Stomach smooth muscle (tissue), 2 donors: ENCODE data around the gene CNBD2.

Experiments used
- H3K27ac ChIP-seq: one replicate; pipeline ENCODE4 v1.7.0; 2013; ENCODE audit warnings: mild to moderate bottlenecking, low read length, inconsistent platforms
- H3K27me3 ChIP-seq, 2 donors: one replicate each; pipeline ENCODE4 v1.7.0; 2013; ENCODE audit warnings: low read length in 2 of 2; ENCODE audit not compliant: insufficient read depth in 2 of 2, control insufficient read depth in 1 of 2
- H3K36me3 ChIP-seq, 2 donors: one replicate each; pipeline ENCODE4 v1.7.0; 2013; ENCODE audit warnings: low read length in 2 of 2; ENCODE audit not compliant: control insufficient read depth in 2 of 2, insufficient read depth in 2 of 2
- H3K4me1 ChIP-seq: one replicate; pipeline ENCODE4 v1.7.0; 2013; ENCODE audit warnings: low read length; ENCODE audit not compliant: control insufficient read depth, insufficient read depth
- H3K4me3 ChIP-seq, 2 donors: one replicate each; pipeline ENCODE4 v1.7.0; 2013; ENCODE audit warnings: low read length in 2 of 2
- H3K9ac ChIP-seq, 2 donors: one replicate each; pipeline ENCODE4 v1.7.0; 2013; ENCODE audit warnings: low read length in 2 of 2, mild to moderate bottlenecking in 1 of 2
- H3K9me3 ChIP-seq, 2 donors: one replicate each; pipeline ENCODE4 v1.7.0; 2013; ENCODE audit warnings: low read length in 2 of 2; ENCODE audit not compliant: control insufficient read depth in 2 of 2
- donor health status: healthy.
- donor health status: Pancreatic carcinoma.

CNBD2 gene

GRCh38 chr20:35974256-35974655 lies 5.9 kb downstream of the CNBD2 start:
- peaks cover 0 to 4% of the 10 kb centered on the region in 2 donors for H3K9me3 ChIP-seq
- no peak overlapping the region for H3K4me3 ChIP-seq
- no peaks in the 10 kb centered on the region for H3K4me1 ChIP-seq
- no peaks in the 10 kb centered on the region for H3K36me3 ChIP-seq
- no peaks in the 10 kb centered on the region for H3K27me3 ChIP-seq
- H3K9ac ChIP-seq, result no peak overlapping the region
- no peak overlapping the region for H3K27ac ChIP-seq

GRCh38 chr20:35975576-35976373 lies 7.4 kb downstream of the CNBD2 start:
- H3K9me3 ChIP-seq, result peaks cover 0 to 4% of the 10 kb centered on the region in 2 donors
- H3K4me3 ChIP-seq, result no peak overlapping the region
- H3K4me1 ChIP-seq, result no peaks in the 10 kb centered on the region
- no peaks in the 10 kb centered on the region for H3K27me3 ChIP-seq
- H3K36me3 ChIP-seq, result no peaks in the 10 kb centered on the region
- no peak overlapping the region for H3K27ac ChIP-seq
- H3K9ac ChIP-seq, result no peak overlapping the region

GRCh38 chr20:35978041-35978513 lies 9.7 kb downstream of the CNBD2 start:
- H3K36me3 ChIP-seq, result no peaks in the 10 kb centered on the region
- H3K27me3 ChIP-seq, result no peaks in the 10 kb centered on the region
- H3K9ac ChIP-seq, result no peak overlapping the region
- H3K4me1 ChIP-seq, result no peaks in the 10 kb centered on the region
- no peaks in the 10 kb centered on the region for H3K9me3 ChIP-seq
- H3K27ac ChIP-seq, result no peak overlapping the region
- no peak overlapping the region for H3K4me3 ChIP-seq

- H3K27ac ChIP-seq, result no peak overlapping the region
- no peaks in the 10 kb centered on the region for H3K36me3 ChIP-seq
- H3K4me1 ChIP-seq, result no peaks in the 10 kb centered on the region
- H3K4me3 ChIP-seq, result no peak overlapping the region
- H3K9ac ChIP-seq, result no peak overlapping the region
- H3K27me3 ChIP-seq, result no peaks in the 10 kb centered on the region
- H3K9me3 ChIP-seq, result no peaks in the 10 kb centered on the region
Measured at GRCh38 chr20:35979544-35979943, 11.2 kb downstream of the CNBD2 start.

DNA sequence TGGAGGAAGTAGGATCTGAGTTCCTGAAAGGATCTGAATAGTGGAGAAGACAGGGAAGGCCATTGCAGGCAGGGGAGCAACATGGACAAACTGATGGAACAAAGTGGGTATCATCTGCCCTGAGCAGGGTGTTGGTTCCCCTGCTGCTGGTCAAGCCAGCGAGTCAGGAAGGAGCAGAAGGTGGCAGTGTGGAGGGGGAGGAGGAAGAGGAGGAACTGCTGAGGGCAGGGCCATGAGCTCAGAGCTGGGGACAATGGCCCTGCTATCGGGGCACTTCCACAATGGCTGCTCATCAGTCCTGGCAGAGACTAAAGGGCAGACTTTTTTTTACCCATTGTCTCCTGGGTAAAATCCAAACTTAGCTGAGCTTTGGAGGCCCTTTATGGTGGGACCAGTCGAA lies 13.6 kb downstream of the CNBD2 start:
- no peaks in the 10 kb centered on the region for H3K36me3 ChIP-seq
- H3K9ac ChIP-seq, result no peak overlapping the region
- no peak overlapping the region for H3K27ac ChIP-seq
- no peaks in the 10 kb centered on the region for H3K4me1 ChIP-seq
- no peak overlapping the region for H3K4me3 ChIP-seq
- H3K27me3 ChIP-seq, result no peaks in the 10 kb centered on the region
- H3K9me3 ChIP-seq, result no peaks in the 10 kb centered on the region

DNA sequence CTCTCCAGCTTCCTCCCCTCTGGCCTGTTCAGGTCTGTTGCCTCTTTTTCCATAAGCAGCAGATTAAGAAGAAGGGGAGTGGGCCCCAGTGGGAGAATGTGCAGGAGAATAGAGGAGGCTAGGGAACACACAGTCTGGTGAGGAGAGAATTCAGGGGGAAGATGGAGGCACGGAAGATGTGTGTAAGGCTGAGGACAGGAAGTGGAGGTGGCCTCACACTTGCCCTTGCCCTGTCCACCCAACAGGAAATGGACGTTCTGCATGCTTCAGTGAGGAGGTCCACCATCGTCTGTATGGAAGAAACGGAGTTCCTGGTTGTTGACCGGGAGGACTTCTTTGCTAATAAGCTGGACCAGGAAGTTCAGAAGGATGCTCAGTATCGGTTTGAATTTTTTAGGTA lies 16.0 kb downstream of the CNBD2 start:
- Histone ChIP-seq H3K36me3 (no peaks in the 10 kb centered on the region), H3K27ac (no peak overlapping the region), H3K4me1 (no peaks in the 10 kb centered on the region), H3K9ac (no peak overlapping the region), H3K9me3 (no peaks in the 10 kb centered on the region), H3K4me3 (no peak overlapping the region), H3K27me3 (no peaks in the 10 kb centered on the region)

DNA sequence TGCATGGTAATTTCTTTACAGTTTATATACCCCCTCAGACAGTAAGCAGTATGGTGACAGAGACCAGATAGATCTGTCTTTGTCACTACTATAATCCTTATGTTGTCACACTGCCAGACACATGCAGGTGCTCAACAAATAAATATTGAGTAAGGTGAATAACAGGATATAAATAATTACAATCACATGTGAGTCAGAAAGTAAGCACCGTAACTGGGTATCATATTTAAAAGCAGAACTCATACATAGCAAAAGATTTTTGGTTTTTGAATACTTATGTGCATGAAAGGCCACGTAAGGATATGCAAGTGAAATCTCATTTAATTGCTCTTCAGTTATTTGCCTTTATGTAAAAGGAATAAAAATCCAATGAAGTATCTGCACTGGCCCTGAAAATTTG lies 17.4 kb downstream of the CNBD2 start:
- Histone ChIP-seq H3K9ac (no peak overlapping the region), H3K4me3 (no peak overlapping the region), H3K36me3 (no peaks in the 10 kb centered on the region), H3K27me3 (no peaks in the 10 kb centered on the region), H3K27ac (no peak overlapping the region), H3K9me3 (no peaks in the 10 kb centered on the region), H3K4me1 (no peaks in the 10 kb centered on the region)

- no peaks in the 10 kb centered on the region for H3K36me3 ChIP-seq
- H3K4me3 ChIP-seq, result no peak overlapping the region
- no peak overlapping the region for H3K27ac ChIP-seq
- H3K27me3 ChIP-seq, result no peaks in the 10 kb centered on the region
- no peaks in the 10 kb centered on the region for H3K9me3 ChIP-seq
- no peak overlapping the region for H3K9ac ChIP-seq
- no peaks in the 10 kb centered on the region for H3K4me1 ChIP-seq
Measured at GRCh38 chr20:35988910-35989463, 20.6 kb downstream of the CNBD2 start.

- Histone ChIP-seq H3K9ac (no peak overlapping the region), H3K9me3 (no peaks in the 10 kb centered on the region), H3K36me3 (no peaks in the 10 kb centered on the region), H3K27me3 (no peaks in the 10 kb centered on the region), H3K27ac (no peak overlapping the region), H3K4me3 (no peak overlapping the region), H3K4me1 (peaks cover 3% of the 10 kb centered on the region)
Measured at GRCh38 chr20:35991142-35991771, 22.9 kb downstream of the CNBD2 start.

GRCh38 chr20:35992713-35993335 lies 24.4 kb downstream of the CNBD2 start:
- Histone ChIP-seq H3K4me3 (no peak overlapping the region), H3K9me3 (no peaks in the 10 kb centered on the region), H3K27me3 (no peaks in the 10 kb centered on the region), H3K4me1 (peaks cover 3% of the 10 kb centered on the region), H3K27ac (no peak overlapping the region), H3K36me3 (no peaks in the 10 kb centered on the region), H3K9ac (no peak overlapping the region)
